WTC11 (cell line): ENCODE data around the gene SAMD8. TPM values are rescaled to one million over a fixed set of nuclear protein-coding genes. Genes with fewer than 3 reads are reported as not detected.
A peak's percentile ranks its signal among the peaks of the same experiment; 100 is the strongest.

Source experiments
- ATAC-seq: fragments of 200-7000 bp; cut with Tn5 transposase; 2 replicates; pipeline ENCODE4 v1.10.0; 2021; ENCODE audit warnings: mild to moderate bottlenecking, moderate library complexity
- CTCF ChIA-PET: fragments of 300-600 bp; sonication (Branson Sonifier 250); formaldehyde crosslinking; loops from one replicate; lab custom pipeline; 2021; ENCODE audit warnings: antibody characterized with exemption; lab: Charles Lee
- POLR2A ChIA-PET: fragments of 350-600 bp; sonication (Branson Sonifier 250); formaldehyde crosslinking; loops from one replicate; lab custom pipeline; 2021; ENCODE audit warnings: antibody characterized with exemption; lab: Charles Lee
- DNase-seq: peaks from one replicate; pipeline ENCODE4 v3.0.0; 2021; ENCODE audit warnings: low spot score
- H3K27ac Mint-ChIP-seq: 2 replicates; pipeline ENCODE4 v1.8.0; 2021; ENCODE audit warnings: mixed read lengths
- H3K27me3 Mint-ChIP-seq: 2 replicates; pipeline ENCODE4 v1.8.0; 2021; ENCODE audit warnings: low read depth, mild to moderate bottlenecking, moderate library complexity, mixed read lengths
- H3K36me3 Mint-ChIP-seq: 2 replicates; pipeline ENCODE4 v1.8.0; 2021; ENCODE audit warnings: mixed read lengths
- H3K4me1 Mint-ChIP-seq: 2 replicates; pipeline ENCODE4 v1.8.0; 2022; ENCODE audit warnings: mixed read lengths
- H3K4me3 Mint-ChIP-seq: 2 replicates; pipeline ENCODE4 v1.8.0; 2021; ENCODE audit warnings: mild to moderate bottlenecking, moderate library complexity, mixed read lengths
- H3K9me3 Mint-ChIP-seq: 2 replicates; pipeline ENCODE4 v1.8.0; 2021; ENCODE audit warnings: mixed read lengths
- CDX4 ChIP-seq: fragments of 250-450 bp; sonication (Bioruptor Pico); IDR thresholded peaks from 2 replicates; pipeline ENCODE4 v1.9.0; 2021; ENCODE audit warnings: moderate library complexity, mild to moderate bottlenecking, inconsistent platforms, borderline replicate concordance
- CREB1 ChIP-seq: sonication (generic); formaldehyde crosslinking; IDR thresholded peaks from 2 replicates; pipeline ENCODE4 v1.8.0; 2023; ENCODE audit warnings: mild to moderate bottlenecking, missing genetic modification reagents
- EMX1 ChIP-seq: fragments of 250-450 bp; sonication (Bioruptor Pico); IDR thresholded peaks from 2 replicates; pipeline ENCODE4 v1.8.0; 2021; ENCODE audit warnings: mild to moderate bottlenecking
- FOXP1 ChIP-seq: sonication (generic); formaldehyde crosslinking; IDR thresholded peaks from 2 replicates; pipeline ENCODE4 v1.8.0; 2022; ENCODE audit warnings: missing genetic modification reagents, mild to moderate bottlenecking, moderate library complexity, borderline replicate concordance
- GABPB1 ChIP-seq: sonication (generic); formaldehyde crosslinking; IDR thresholded peaks from 2 replicates; pipeline ENCODE4 v1.8.1; 2023; ENCODE audit warnings: mild to moderate bottlenecking, missing genetic modification reagents
- IRF1 ChIP-seq: sonication (generic); formaldehyde crosslinking; IDR thresholded peaks from 2 replicates; pipeline ENCODE4 v1.8.0; 2023; ENCODE audit warnings: missing genetic modification reagents
- IRF2 ChIP-seq: sonication (generic); formaldehyde crosslinking; IDR thresholded peaks from 2 replicates; pipeline ENCODE4 v1.8.0; 2022; ENCODE audit warnings: low read depth, missing genetic modification reagents, borderline replicate concordance
- JAZF1 ChIP-seq: fragments of 250-450 bp; sonication (Bioruptor Pico); IDR thresholded peaks from 2 replicates; pipeline ENCODE4 v1.9.0; 2021; ENCODE audit warnings: moderate library complexity, mild to moderate bottlenecking, inconsistent platforms
- NFE2L1 ChIP-seq: sonication (generic); formaldehyde crosslinking; IDR thresholded peaks from 2 replicates; pipeline ENCODE4 v1.8.1; 2023; ENCODE audit warnings: missing genetic modification reagents
- NFYB ChIP-seq: sonication (generic); formaldehyde crosslinking; conservative IDR thresholded peaks from 2 replicates; pipeline ENCODE4 v1.8.0; 2022; ENCODE audit warnings: low read depth, missing genetic modification reagents
- NR2C2 ChIP-seq: sonication (generic); formaldehyde crosslinking; IDR thresholded peaks from 2 replicates; pipeline ENCODE4 v1.8.0; 2022; ENCODE audit warnings: mild to moderate bottlenecking, missing genetic modification reagents
- PRDM15 ChIP-seq: sonication (generic); formaldehyde crosslinking; IDR thresholded peaks from 2 replicates; pipeline ENCODE4 v1.8.0; 2022; ENCODE audit warnings: missing genetic modification reagents
- SP1 ChIP-seq: sonication (generic); formaldehyde crosslinking; conservative IDR thresholded peaks from 2 replicates; pipeline ENCODE4 v1.8.1; 2022; ENCODE audit warnings: missing genetic modification reagents
- ZBTB43 ChIP-seq: sonication (generic); formaldehyde crosslinking; IDR thresholded peaks from 2 replicates; pipeline ENCODE4 v1.8.1; 2023; ENCODE audit warnings: mild to moderate bottlenecking, missing genetic modification reagents
- ZMAT4 ChIP-seq: fragments of 250-450 bp; sonication (Bioruptor Pico); IDR thresholded peaks from 2 replicates; pipeline ENCODE4 v1.9.0; 2021; ENCODE audit warnings: mild to moderate bottlenecking
- ZNF121 ChIP-seq: sonication (generic); formaldehyde crosslinking; IDR thresholded peaks from 2 replicates; pipeline ENCODE4 v1.8.0; 2023; ENCODE audit warnings: missing genetic modification reagents
- ZNF263 ChIP-seq: sonication (generic); formaldehyde crosslinking; IDR thresholded peaks from 2 replicates; pipeline ENCODE4 v1.8.1; 2022; ENCODE audit warnings: low read depth, mild to moderate bottlenecking, moderate library complexity, missing genetic modification reagents
- ZNF416 ChIP-seq: fragments of 250-450 bp; sonication (Bioruptor Pico); IDR thresholded peaks from 2 replicates; pipeline ENCODE4 v1.9.0; 2021; ENCODE audit warnings: mild to moderate bottlenecking, inconsistent platforms
- ZNF423 ChIP-seq: fragments of 250-450 bp; sonication (Bioruptor Pico); IDR thresholded peaks from 2 replicates; pipeline ENCODE4 v2.1.2; 2022; ENCODE audit warnings: mild to moderate bottlenecking, moderate library complexity
- total RNA-seq: library from RNA; stranded (reverse); gene quantifications from 3 replicates; pipeline ENCODE4 v1.2.3, GENCODE V29; 2021

Gene SAMD8
- total RNA-seq, 1 experiment from 2014 or later = 23.0 TPM

- no peak overlapping the region for H3K4me3 Mint-ChIP-seq
- H3K9me3 Mint-ChIP-seq = no peaks in the 10 kb centered on the region
- no peaks in the 10 kb centered on the region; the same call in none of the 2 replicates for H3K27me3 Mint-ChIP-seq
- DNase-seq = no peak
- CTCF ChIA-PET = no interaction called here
- POLR2A ChIA-PET = interaction anchor here (0.8 kb wide), 1 partner anchor 19 kb away, joined by 3 read pairs; no protein-coding TSS in a partner anchor
- no peaks in the 10 kb centered on the region for H3K36me3 Mint-ChIP-seq
- H3K27ac Mint-ChIP-seq = peak overlapping the region; percentile 85; the same call in 1 of the 2 replicates
- no peak for ATAC-seq
- peaks cover 2% of the 10 kb centered on the region; the same call in 1 of the 2 replicates for H3K4me1 Mint-ChIP-seq
- TF ChIP-seq NFYB (CRISPR knock-in tag) (no peak), IRF2 (CRISPR knock-in tag) (no peak), CREB1 (CRISPR knock-in tag) (no peak), PRDM15 (no peak), CDX4 (CRISPR knock-in tag) (no peak), ZNF416 (CRISPR knock-in tag) (no peak), NR2C2 (CRISPR knock-in tag) (no peak), FOXP1 (CRISPR knock-in tag) (no peak), JAZF1 (no peak), NFE2L1 (no peak), SP1 (no peak), ZBTB43 (CRISPR knock-in tag) (no peak), ZNF121 (CRISPR knock-in tag) (no peak), IRF1 (CRISPR knock-in tag) (no peak), ZNF263 (CRISPR knock-in tag) (no peak), GABPB1 (no peak), ZMAT4 (CRISPR knock-in tag) (no peak), EMX1 (CRISPR knock-in tag) (no peak), ZNF423 (CRISPR knock-in tag) (no peak)
Measured at GRCh38 chr10:75068523-75068922, 42.9 kb upstream of the SAMD8 start.

- Mint-ChIP-seq H3K27ac (no peak overlapping the region), H3K36me3 (no peaks in the 10 kb centered on the region), H3K27me3 (no peaks in the 10 kb centered on the region; the same call in none of the 2 replicates), H3K9me3 (no peaks in the 10 kb centered on the region), H3K4me1 (no peaks in the 10 kb centered on the region), H3K4me3 (no peak overlapping the region)
- ATAC-seq (no peak), DNase-seq (no peak)
- ChIA-PET CTCF (interaction anchor here (1.1 kb wide), 1 partner anchor 28 kb away, joined by 4 read pairs; no protein-coding TSS in a partner anchor), POLR2A (no interaction called here)
- TF ChIP-seq JAZF1 (no peak), FOXP1 (CRISPR knock-in tag) (0 out of 2 replicates have a peak, but pooled peaks have one; percentile 13)
Measured at GRCh38 chr10:75070476-75070875, 41.0 kb upstream of the SAMD8 start.
